Measurements from ENCODE around the gene PAQR6.
"Not testable (repeated sequence)": the region's sequence is repeated elsewhere in the genome, so short reads cannot be mapped to it uniquely, and the experiment has no call there.

Gene PAQR6

GRCh38 chr1:156232201-156232894 lies 15.5 kb downstream of the PAQR6 start:
- DNase-seq (ENCODE audit: low read depth), result no peak

GRCh38 chr1:156230473-156230837 lies 17.4 kb downstream of the PAQR6 start:
- DNase-seq (ENCODE audit: low read depth), result no peak

- DNase-seq (ENCODE audit: low read depth), result no peak
These were observed 17.9 kb downstream of the PAQR6 start for GRCh38 chr1:156229809-156230472.

- DNase-seq (ENCODE audit: low read depth), result no peak
These were observed 19.4 kb downstream of the PAQR6 start for GRCh38 chr1:156228501-156228900.

- no peak for DNase-seq (ENCODE audit: low read depth)
These were observed 21.1 kb downstream of the PAQR6 start for GRCh38 chr1:156226782-156227181.

- DNase-seq (ENCODE audit: low read depth), result no peak
These were observed 21.7 kb downstream of the PAQR6 start for GRCh38 chr1:156226116-156226538.

GRCh38 chr1:156225677-156226014 lies 22.2 kb downstream of the PAQR6 start:
- DNase-seq (ENCODE audit: low read depth), result no peak

GRCh38 chr1:156221986-156222692 lies 25.7 kb downstream of the PAQR6 start:
- no peak for DNase-seq (ENCODE audit: low read depth)

GRCh38 chr1:156220226-156220625 lies 27.6 kb downstream of the PAQR6 start:
- no peak for DNase-seq (ENCODE audit: low read depth)

- DNase-seq (ENCODE audit: low read depth), result no peak
These were observed 30.0 kb downstream of the PAQR6 start for GRCh38 chr1:156217871-156218270.

- DNase-seq (ENCODE audit: low read depth), result not testable (repeated sequence)
These were observed 31.3 kb downstream of the PAQR6 start for GRCh38 chr1:156216361-156217086.

- DNase-seq (ENCODE audit: low read depth), result no peak
These were observed 33.7 kb downstream of the PAQR6 start for GRCh38 chr1:156214024-156214748.

GRCh38 chr1:156213644-156213966 lies 34.3 kb downstream of the PAQR6 start:
- DNase-seq (ENCODE audit: low read depth), result no peak

- peak; percentile 89 for DNase-seq (ENCODE audit: low read depth)
These were observed 34.8 kb downstream of the PAQR6 start, which contains the start of gene PMF1 for GRCh38 chr1:156212833-156213643. Gene PMF1 (plus strand): TSS chr1:156213007. CDS start chr1:156213016, 9 bp downstream.

- no peak for DNase-seq (ENCODE audit: low read depth)
These were observed 35.7 kb downstream of the PAQR6 start for GRCh38 chr1:156212130-156212529.

GRCh38 chr1:156211243-156211642 lies 36.6 kb downstream of the PAQR6 start:
- DNase-seq (ENCODE audit: low read depth), result no peak

GRCh38 chr1:156204686-156205085 lies 43.2 kb downstream of the PAQR6 start:
- no peak for DNase-seq (ENCODE audit: low read depth)

- DNase-seq (ENCODE audit: low read depth), result no peak
These were observed 44.5 kb downstream of the PAQR6 start for GRCh38 chr1:156203331-156203730.

GRCh38 chr1:156200044-156200443 lies 47.8 kb downstream of the PAQR6 start:
- no peak for DNase-seq (ENCODE audit: low read depth)

GRCh38 chr1:156198831-156199349 lies 49.0 kb downstream of the PAQR6 start:
- no peak for DNase-seq (ENCODE audit: low read depth)

- DNase-seq (ENCODE audit: low read depth), result no peak
These were observed 51.4 kb downstream of the PAQR6 start for GRCh38 chr1:156196445-156196844.
